ENCODE results near the gene NRL.

The NRL gene

DNA sequence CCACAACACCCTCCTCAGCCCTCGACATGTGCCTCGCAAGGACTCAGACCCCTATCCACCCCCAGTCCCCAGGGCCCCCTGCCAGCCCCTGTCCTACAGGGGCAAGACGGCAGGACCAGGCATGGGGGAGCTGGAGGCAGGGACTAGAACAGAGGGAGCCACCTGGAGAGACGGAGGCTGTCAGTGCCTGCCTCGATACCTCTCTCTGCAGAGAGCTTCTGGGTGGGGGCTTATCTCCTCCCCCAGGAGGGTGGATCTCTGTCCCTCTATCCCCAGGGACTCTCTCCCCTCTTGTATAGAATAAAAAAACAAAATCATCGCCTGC, 45.4 kb downstream of the NRL start:
- Mint-ChIP-seq H3K9me3 (no peaks in the 10 kb centered on the region), H3K27ac (no peak overlapping the region), H3K36me3 (ENCODE audit: low read depth) (no peaks in the 10 kb centered on the region), H3K4me3 (no peak overlapping the region), H3K4me1 (no peaks in the 10 kb centered on the region), H3K27me3 (ENCODE audit: low read depth) (peaks cover 30% of the 10 kb centered on the region)
- TF ChIP-seq, protein P1, sequence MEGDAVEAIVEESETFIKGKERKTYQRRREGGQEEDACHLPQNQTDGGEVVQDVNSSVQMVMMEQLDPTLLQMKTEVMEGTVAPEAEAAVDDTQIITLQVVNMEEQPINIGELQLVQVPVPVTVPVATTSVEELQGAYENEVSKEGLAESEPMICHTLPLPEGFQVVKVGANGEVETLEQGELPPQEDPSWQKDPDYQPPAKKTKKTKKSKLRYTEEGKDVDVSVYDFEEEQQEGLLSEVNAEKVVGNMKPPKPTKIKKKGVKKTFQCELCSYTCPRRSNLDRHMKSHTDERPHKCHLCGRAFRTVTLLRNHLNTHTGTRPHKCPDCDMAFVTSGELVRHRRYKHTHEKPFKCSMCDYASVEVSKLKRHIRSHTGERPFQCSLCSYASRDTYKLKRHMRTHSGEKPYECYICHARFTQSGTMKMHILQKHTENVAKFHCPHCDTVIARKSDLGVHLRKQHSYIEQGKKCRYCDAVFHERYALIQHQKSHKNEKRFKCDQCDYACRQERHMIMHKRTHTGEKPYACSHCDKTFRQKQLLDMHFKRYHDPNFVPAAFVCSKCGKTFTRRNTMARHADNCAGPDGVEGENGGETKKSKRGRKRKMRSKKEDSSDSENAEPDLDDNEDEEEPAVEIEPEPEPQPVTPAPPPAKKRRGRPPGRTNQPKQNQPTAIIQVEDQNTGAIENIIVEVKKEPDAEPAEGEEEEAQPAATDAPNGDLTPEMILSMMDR (IDR thresholded peaks at IDR 0.05; ENCODE audit: unreplicated experiment in 3 of 3) = no peak

DNA sequence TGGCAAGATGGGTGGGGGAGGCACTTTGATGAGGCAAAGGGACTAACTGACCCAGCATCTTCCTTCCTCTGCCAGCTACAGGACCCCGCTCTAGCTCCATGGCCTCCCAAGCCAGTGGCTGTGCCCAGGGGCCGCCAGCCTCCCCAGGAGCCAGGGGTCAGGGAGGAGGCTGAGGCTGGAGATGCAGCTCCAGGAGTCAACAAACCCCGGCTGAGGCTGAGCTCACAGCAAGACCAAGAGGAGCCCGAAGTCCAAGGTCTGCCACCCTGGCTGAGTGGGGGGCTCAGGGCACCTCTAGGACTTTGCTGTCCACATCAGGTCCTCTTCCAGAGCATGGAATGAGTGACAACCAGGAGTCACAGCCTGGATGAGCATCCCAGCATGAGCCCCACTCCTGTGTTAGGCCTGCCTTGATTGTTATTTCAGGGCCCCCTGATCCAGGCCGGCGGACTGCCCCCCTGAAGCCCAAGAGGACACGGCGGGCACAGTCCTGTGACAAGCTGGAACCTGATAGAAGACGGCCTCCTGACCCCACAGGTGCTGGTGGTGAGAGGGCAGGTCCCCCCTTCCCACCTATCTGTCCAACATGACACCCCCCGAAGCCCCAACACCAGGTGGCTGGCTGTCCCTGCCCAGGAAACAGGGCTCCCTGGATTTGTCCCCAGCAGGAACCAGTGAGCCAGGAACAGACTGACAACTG, 45.9 kb downstream of the NRL start:
- H3K9me3 Mint-ChIP-seq = no peaks in the 10 kb centered on the region
- peaks cover 30% of the 10 kb centered on the region for H3K27me3 Mint-ChIP-seq (ENCODE audit: low read depth)
- H3K4me3 Mint-ChIP-seq = no peak overlapping the region
- H3K4me1 Mint-ChIP-seq = no peaks in the 10 kb centered on the region
- H3K27ac Mint-ChIP-seq = no peak overlapping the region
- no peaks in the 10 kb centered on the region for H3K36me3 Mint-ChIP-seq (ENCODE audit: low read depth)
- TF ChIP-seq, protein P1 (IDR thresholded peaks at IDR 0.05; ENCODE audit: unreplicated experiment in 3 of 3) = no peak

DNA sequence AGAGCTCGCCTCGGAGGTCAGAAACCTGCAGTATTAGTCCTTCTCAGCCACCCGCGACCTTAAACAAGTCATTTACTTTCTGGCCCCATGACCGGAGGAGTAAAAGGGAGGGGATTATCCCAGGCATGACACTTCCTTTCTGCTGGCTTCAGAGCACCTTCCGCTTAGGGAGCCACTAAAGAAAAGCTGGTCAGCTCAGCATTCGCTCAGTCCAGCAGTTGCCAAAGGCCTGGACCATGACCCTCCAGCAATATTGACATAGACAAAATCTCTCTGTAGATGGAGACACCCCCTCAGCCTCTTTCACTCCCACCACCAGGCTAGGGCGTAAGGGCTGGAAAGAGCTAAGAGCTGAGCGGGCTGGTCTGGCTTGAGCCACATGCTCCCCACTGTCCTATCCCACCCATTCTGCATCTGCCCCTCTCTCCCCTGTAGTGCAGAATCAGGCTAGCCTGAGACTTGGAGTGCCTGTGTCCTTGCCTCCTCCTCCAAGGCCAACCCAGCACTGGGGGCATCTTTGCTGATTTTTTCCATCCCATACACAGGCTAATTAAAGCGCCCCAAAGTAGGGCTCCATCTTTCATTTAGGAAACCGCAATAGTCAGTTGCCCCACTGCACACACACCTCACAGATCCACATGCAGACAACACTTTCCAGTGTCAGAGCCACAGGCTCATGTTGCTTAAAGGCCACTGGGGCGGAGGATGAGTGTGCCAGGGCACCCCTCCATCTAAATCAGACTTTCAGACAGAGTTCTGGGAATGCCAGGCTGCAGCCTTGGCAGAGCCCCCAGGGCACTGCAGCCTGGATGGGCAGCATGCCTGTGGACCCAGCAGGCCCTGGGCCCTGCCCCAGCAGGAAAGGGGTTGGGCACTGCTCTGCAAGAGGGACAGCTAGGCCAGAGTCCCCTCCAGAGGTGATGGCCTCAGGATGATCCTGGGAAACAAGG, 47.3 kb downstream of the NRL start:
- Mint-ChIP-seq H3K36me3 (ENCODE audit: low read depth) (no peaks in the 10 kb centered on the region), H3K27me3 (ENCODE audit: low read depth) (peaks cover 30% of the 10 kb centered on the region), H3K4me3 (no peak overlapping the region), H3K9me3 (no peaks in the 10 kb centered on the region), H3K4me1 (no peaks in the 10 kb centered on the region), H3K27ac (no peak overlapping the region)
- TF ChIP-seq, protein P1 (IDR thresholded peaks at IDR 0.05; ENCODE audit: unreplicated experiment in 3 of 3) = no peak

DNA sequence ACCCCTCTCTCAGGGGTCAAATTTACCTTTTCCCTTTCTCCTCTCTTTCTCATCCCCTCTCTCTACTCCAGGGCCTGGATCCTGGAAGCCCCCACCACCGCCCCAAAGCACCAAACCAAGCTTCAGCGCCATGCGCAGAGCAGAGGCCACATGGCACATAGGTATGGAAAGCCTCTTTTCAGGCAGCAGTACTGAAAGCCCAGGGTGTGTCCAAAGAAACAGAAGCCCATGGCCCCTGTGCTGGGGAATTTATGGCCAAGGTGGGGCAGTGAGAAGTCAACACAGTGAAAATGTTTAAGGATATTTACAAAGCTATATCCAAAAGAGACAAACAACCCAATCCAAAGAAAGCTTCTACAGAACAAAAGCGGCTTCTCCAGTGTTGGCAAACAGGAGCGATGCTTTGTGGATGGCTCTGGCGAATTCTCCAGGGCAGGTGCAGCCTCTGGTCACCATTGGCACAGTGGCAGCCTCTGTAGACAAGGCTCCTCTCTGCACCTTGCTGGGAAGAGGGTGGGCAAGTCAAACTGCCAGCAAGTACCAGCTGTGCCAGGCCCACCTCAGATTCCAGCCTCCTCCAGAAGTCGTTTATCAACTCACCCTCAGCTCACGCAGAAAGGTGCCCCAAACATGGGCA, 48.1 kb downstream of the NRL start:
- H3K9me3 Mint-ChIP-seq = no peaks in the 10 kb centered on the region
- H3K36me3 Mint-ChIP-seq (ENCODE audit: low read depth) = no peaks in the 10 kb centered on the region
- no peaks in the 10 kb centered on the region for H3K4me1 Mint-ChIP-seq
- peaks cover 30% of the 10 kb centered on the region for H3K27me3 Mint-ChIP-seq (ENCODE audit: low read depth)
- no peak overlapping the region for H3K27ac Mint-ChIP-seq
- no peak overlapping the region for H3K4me3 Mint-ChIP-seq
- TF ChIP-seq, protein P1 (IDR thresholded peaks at IDR 0.05; ENCODE audit: unreplicated experiment in 3 of 3) = no peak

DNA sequence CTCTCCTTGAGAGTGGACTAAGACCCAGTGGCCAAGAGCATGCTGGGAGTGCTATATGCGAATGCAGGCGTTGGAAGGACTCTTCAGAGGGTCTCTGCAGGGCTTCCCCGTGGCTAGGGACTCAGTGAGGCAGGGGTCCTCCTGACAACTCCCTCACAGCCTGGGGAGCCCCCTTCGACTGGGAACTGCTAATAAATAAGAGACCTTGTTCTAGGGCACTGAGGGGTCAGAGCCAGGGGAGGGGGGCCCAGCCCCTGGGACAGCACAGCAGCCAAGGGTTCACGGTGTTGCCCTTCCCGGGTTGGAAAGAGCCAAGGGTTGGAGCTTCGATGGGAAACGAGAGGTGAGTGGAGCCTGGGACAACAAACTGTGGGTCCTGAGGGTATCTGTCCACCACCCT, 49.3 kb downstream of the NRL start:
- H3K27me3 Mint-ChIP-seq (ENCODE audit: low read depth) = peaks cover 25% of the 10 kb centered on the region
- H3K4me1 Mint-ChIP-seq = no peaks in the 10 kb centered on the region
- H3K4me3 Mint-ChIP-seq = no peak overlapping the region
- H3K27ac Mint-ChIP-seq = no peak overlapping the region
- no peaks in the 10 kb centered on the region for H3K9me3 Mint-ChIP-seq
- TF ChIP-seq, protein P1 (IDR thresholded peaks at IDR 0.05; ENCODE audit: unreplicated experiment in 3 of 3) = no peak
- H3K36me3 Mint-ChIP-seq (ENCODE audit: low read depth) = no peaks in the 10 kb centered on the region

Measured in nephron (organoid).